Measurements from ENCODE around the gene HDDC2.
A peak's percentile ranks its signal among the peaks of the same experiment; 100 is the strongest.

Gene HDDC2

DNA sequence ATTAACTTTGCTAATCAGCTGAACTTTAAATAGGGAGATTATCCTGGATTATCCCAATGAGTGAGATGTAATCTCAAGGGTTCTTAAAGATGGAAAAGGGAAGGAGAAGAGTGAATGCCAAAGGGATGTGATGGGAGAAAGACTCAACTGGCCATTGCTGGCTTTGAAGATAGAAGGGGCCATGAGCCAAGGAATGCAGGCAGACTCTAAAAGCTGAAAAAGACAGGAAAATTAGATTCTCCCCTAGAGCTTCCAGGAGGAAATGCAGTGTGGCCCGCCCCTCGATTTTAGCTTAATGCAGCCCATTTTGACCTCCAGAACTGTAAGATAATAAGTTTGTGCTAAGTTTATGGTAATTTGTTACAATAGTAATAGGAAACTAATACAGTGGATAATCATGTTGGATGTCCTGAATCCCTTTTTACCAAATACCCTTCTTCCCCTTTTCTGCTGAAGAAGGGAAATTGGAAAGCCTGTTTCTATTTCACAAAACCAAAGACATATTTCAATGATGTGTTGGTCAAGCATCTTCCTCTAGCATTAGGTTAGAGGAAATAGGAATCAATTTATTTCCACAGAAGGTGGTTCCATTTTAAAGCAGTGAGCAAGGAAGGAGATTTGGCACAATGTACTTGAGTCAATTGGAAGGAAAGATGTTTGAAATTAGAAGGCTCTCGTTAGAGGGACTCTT is 3.3 kb upstream of the HDDC2 start:
- TF ChIP-seq, protein P1, sequence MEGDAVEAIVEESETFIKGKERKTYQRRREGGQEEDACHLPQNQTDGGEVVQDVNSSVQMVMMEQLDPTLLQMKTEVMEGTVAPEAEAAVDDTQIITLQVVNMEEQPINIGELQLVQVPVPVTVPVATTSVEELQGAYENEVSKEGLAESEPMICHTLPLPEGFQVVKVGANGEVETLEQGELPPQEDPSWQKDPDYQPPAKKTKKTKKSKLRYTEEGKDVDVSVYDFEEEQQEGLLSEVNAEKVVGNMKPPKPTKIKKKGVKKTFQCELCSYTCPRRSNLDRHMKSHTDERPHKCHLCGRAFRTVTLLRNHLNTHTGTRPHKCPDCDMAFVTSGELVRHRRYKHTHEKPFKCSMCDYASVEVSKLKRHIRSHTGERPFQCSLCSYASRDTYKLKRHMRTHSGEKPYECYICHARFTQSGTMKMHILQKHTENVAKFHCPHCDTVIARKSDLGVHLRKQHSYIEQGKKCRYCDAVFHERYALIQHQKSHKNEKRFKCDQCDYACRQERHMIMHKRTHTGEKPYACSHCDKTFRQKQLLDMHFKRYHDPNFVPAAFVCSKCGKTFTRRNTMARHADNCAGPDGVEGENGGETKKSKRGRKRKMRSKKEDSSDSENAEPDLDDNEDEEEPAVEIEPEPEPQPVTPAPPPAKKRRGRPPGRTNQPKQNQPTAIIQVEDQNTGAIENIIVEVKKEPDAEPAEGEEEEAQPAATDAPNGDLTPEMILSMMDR (conservative IDR thresholded peaks at IDR 0.05): no peak

DNA sequence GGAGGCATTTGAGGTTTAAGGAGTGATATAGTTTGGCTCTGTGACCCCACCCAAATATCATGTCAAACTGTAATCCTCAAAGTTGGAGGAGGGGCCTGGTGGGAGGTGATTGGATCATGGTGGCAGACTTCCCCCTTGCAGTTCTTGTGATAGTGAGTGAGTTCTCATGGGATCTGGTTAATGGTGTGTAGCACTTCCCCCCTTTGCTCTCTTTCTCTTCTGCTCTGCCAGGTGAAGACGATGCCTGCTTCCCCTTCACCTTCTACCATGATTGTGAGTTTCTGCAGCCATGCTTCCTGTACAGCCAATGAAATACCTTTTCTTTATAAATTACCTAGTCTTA is 1.7 kb upstream of the HDDC2 start:
- no peak overlapping the region for H3K27ac ChIP-seq
- TF ChIP-seq, protein P1 (conservative IDR thresholded peaks at IDR 0.05): no peak

More for the DNA sequence above, 3.3 kb upstream of the HDDC2 start:
- H3K27ac ChIP-seq: no peak overlapping the region

DNA sequence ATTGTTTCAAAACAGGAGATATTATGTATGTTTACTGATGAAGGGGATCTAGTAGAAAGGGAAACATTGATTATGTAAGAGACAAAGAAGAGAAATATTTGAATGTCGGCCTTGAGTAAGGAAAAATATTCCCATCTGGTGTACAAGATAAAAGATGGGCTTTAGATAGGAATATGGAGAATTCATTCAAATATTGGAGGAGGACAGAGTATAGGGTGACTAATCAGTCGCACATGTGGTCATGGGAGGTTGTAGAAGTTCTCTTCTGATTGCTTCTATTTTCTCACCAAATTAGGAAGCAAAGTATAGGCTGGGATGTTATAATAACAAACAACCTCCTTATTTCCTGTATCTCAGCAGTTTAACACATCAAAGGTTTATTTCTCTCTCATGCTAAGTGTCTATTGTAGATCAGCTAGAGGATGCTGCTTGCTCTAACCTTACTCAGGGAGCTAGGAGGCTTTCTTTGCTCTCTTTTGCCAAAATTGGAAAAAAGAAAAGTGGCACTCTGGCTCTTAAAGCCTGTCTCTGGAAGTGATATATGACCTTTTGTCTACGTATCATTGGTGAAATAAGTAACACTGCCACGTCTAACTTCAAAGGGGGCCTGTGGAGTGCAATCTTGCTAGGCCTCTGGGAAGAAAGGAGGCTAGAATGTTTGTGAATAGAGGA is 1.2 kb upstream of the HDDC2 start:
- H3K27ac ChIP-seq: no peak overlapping the region
- TF ChIP-seq, protein P1 (conservative IDR thresholded peaks at IDR 0.05): no peak

DNA sequence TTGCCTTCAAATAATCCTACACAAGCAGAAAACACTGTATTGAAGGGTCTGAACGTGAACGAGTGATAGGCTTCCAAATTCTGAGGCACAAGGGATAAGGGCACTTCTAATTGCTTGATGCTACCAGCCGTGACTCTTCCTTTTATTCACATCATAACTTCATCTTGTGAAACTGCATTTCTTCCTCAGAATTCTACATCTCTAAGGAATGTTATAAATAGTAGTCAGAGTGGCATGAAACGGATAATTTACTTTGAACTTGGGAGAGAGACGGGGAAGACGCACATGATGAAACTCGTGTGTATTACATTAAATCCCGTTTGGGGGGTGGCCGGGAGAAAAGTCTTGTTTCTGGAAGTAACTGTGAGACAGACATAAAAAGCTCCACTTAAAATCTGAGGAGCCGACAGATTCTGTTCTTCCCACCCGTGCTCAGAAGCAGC is 754 bp downstream of the HDDC2 start:
- H3K27ac ChIP-seq: peak overlapping the region; percentile 81
- TF ChIP-seq, protein P1 (conservative IDR thresholded peaks at IDR 0.05): no peak

DNA sequence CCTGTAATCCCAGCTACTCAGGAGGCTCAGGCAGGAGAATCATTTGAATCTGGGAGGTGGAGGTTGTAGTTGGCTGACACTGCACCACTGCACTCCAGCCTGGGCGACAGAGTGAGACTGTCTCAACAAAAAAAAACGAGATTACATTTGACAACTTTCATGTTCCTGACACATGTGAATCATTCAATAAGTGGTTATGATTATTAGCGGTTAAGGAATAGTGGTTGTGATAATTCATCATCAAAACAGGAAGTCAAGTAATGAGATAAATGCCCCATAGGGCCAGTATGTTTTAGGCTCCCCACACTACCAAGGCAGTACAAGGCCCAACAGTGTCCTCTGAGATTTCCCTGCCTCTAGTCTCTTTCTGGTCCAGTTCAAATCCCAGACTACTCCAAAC is 2.5 kb downstream of the HDDC2 start:
- H3K27ac ChIP-seq: no peak overlapping the region
- TF ChIP-seq, protein P1 (conservative IDR thresholded peaks at IDR 0.05): no peak

DNA sequence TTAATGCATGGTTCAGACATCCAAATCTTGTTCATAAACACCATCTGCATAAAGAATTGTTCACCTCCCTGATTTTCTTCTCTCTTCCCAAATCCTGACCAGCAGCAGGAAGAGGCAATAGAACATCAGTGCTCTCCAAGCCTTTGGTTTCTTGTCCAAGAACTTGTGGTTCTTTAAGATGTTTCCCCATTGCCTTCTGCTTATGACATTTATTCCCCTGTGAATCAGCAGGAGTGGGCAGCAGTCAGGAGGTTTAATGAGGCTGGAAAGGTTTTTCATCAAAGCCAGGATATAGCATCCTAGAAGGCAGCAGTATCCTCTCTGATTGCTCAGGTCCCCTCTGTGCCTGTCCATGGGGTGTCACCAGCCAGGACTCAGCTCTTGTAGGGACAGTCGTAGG is 5.3 kb downstream of the HDDC2 start:
- TF ChIP-seq, protein P1 (conservative IDR thresholded peaks at IDR 0.05): no peak
- H3K27ac ChIP-seq: no peak overlapping the region

DNA sequence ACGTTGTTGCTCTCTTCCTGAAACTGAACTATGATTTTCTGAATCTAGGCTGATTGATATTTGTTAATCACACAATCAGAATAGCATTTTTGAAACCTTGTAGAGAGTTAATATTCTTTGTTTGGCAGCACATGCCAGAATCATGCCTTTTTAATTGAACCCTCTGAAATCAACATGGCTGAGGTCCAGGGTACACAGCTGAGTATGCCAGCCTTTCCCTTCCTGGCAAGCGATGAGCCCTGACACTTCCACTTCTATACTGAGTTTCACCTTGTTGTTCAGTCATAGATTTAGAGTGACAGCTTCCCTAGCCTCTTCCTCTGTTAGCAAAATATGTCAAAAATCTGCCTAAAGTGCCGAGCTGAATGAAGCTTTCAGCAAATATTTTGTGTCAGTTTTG is 6.8 kb downstream of the HDDC2 start:
- H3K27ac ChIP-seq: no peak overlapping the region
- TF ChIP-seq, protein P1 (conservative IDR thresholded peaks at IDR 0.05): no peak
